ENCODE results near the gene COL20A1. TPM values are rescaled to one million over a fixed set of nuclear protein-coding genes. Genes with fewer than 3 reads are reported as not detected.

The COL20A1 gene
- total RNA-seq, 1 experiment from 2014 or later = 0.33 TPM

DNA sequence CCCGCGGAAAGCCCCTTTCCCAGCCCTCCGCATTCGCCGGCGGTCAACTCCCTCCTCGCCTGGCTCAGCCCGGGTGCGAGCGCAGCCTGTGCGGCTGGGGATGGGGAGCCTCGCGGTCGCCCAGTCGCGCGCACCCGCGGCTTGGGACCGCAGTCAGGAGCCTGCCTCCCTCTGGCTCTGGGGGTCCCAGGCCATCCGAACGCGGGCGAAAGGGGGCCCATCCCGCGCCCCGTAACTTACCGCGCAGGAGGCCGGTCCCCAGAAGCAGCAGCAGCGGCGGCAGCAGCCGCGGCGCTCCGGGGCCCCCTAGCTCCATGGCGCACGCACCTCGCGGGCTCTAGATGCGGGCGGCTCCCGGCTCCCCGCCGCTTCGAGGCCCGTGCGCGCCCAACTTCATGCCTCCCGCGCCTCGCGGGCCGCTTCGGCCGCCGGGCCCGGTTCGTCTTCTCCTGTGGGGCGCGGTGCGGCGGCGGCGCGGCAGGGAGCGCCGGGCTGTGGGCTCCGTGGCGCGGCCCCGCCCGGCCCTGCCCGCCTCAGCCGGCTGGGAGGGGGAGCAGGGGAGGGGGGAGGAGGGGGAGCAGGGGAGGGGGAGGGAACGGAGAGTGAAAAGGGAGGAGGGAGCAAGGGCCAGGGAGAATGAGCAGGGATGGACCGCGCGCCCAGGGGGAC, 68.0 kb downstream of the COL20A1 start, which contains the start of gene CHRNA4:
TSS of gene CHRNA4 (minus strand) at position 500 of the 669 bp plus-strand sequence. CDS start at position 316, 184 bp downstream.
- no peak for DNase-seq (ENCODE audit: low spot score)

GRCh38 chr20:63361519-63362435, 68.8 kb downstream of the COL20A1 start:
- DNase-seq (ENCODE audit: low spot score) = no peak

- DNase-seq (ENCODE audit: low spot score) = no peak
Measured at GRCh38 chr20:63362436-63363009, 69.5 kb downstream of the COL20A1 start.

- DNase-seq (ENCODE audit: low spot score) = no peak
Measured at GRCh38 chr20:63363013-63363957, 70.3 kb downstream of the COL20A1 start.

DNA sequence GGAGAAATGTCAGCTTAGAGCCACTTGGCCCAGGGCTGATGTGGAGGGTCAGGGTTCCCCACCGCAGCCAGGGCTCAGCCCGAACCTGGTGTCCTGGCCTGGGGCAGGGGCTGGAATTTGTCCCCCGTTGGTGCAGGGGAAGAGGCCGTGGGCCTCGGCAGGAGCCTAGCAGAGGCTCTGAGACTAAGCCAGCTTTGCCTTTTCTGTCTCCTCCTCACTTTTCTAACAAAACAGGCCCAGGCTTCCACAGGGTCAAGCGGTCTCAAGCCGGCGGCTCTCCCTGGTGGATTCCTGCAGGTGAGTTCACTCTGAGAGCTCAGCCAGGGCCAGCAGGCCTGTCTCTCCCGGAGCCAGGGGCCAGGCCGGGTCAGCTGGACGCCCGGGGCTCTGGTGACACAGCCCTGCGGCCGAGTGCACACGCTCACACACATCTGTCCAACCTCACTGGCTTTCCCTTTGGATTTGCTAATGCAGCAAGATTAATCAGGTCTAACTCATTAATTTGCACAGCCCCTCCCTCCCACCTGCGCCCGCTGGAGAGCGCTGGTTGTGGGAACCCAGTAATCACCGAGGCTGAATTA, 71.1 kb downstream of the COL20A1 start:
- no peak for DNase-seq (ENCODE audit: low spot score)

DNA sequence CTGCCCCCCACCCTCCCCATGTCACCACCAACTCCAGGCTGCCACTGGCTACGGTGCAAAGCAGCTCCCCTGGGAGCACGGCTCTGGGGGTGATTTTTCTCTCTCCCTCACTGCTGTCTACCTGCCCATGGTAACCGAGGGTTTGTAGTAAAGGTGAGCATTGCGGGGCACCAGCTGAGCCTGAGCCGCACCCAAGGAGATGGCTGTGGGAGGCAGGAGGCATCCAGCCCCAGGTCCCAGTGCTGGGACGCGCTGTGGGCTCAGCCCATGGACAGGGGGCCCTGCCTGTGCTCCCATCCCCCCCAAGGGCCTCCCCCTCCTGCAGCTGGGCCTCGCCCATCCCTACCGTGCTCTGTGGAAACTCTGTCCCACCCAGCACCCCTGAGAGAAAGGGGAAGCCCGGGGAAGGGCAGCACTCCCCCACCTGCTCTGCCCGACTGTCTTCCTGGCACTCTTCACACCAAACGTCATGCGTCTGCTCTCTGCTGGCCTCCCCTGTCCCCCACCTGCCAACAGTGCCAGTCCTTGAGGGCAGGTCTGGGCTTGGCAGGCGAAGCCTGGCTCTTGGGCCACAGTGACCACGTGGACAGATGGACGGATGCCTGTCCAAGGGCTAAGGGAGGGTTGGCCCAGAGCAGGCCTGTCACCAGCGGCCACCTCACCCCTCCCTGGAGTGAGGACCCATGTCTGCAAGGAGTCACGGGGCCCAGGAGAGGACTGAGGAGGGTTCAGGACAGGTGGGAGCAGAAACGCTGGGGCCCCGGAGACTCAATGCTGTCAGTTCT, 72.0 kb downstream of the COL20A1 start:
- no peak for DNase-seq (ENCODE audit: low spot score)

- DNase-seq (ENCODE audit: low spot score) = no peak
Measured at GRCh38 chr20:63365601-63366389, 72.8 kb downstream of the COL20A1 start.

- no peak for DNase-seq (ENCODE audit: low spot score)
Measured at GRCh38 chr20:63366390-63367365, 73.7 kb downstream of the COL20A1 start.

GRCh38 chr20:63367446-63368055, 74.6 kb downstream of the COL20A1 start:
- no peak for DNase-seq (ENCODE audit: low spot score)

GRCh38 chr20:63368151-63368550, 75.2 kb downstream of the COL20A1 start:
- no peak for DNase-seq (ENCODE audit: low spot score)

DNA sequence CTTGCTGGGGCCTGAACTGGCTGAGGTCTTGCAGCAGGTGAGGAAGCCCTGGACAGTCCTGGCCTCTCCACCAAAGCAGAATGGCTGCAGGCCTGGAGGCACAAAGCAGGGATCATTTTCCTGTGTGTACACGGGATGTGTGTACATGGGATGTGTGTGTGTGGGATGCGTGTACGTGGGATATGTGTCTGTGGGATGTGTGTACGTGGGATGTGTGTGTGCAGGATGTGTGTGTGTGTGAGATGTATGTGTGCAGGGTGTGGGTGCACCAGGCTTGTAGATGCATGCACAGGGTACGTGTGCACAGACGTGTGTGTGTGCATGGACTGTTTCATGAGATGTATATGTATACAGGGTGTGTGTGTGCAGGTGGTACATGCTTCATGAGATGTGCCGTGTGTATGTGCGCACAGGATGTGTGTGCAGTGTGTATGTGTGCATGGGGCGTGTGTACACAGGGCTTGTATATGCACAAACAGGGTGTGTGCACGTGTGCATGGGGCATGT, 76.1 kb downstream of the COL20A1 start:
- DNase-seq (ENCODE audit: low spot score) = no peak

DNA sequence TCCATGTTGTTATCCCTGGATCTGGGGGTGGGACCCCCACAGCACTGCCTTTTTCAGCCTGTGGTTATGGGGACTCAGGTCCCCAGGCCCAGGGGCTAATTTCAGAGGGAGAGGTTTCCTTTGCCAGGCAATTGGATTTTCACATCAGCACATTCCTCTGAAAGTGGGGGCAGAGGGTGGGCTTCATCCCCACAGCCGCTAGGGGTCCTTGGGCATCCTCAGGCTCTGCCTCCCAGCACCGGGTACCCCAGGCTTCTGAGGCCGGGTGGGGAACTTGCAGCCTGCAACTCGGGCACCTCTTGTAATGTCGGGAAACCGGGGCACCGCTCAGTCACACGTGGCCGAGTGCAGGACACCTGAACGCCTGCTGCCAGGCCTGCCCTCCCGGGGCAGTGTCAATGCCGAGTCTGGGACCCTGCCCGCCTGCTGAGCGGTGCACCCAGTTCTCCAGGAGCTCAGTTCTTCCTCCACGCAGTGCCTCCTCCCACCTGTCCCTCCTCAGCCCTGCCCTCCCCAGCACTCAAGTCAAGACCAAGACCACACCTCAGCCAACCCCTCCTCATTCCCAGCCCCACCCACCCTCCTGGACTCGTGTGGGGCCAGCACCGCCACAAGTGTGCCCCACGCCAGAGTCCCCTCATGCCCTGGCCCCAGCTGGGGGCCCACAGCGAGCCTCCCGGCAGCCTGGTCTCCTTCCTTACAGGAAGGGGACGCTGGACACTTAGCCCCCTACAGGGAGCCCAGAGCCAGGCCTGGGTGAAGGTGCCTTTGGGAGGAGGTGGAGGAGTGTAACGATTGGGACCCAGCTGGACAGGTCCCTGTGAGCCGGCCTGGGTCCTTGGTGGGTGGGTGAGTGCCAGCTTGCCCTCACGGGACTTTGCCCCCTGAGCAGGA, 77.0 kb downstream of the COL20A1 start:
- DNase-seq (ENCODE audit: low spot score) = no peak

- DNase-seq (ENCODE audit: low spot score) = no peak
Measured at GRCh38 chr20:63370618-63371187, 77.7 kb downstream of the COL20A1 start.

DNA sequence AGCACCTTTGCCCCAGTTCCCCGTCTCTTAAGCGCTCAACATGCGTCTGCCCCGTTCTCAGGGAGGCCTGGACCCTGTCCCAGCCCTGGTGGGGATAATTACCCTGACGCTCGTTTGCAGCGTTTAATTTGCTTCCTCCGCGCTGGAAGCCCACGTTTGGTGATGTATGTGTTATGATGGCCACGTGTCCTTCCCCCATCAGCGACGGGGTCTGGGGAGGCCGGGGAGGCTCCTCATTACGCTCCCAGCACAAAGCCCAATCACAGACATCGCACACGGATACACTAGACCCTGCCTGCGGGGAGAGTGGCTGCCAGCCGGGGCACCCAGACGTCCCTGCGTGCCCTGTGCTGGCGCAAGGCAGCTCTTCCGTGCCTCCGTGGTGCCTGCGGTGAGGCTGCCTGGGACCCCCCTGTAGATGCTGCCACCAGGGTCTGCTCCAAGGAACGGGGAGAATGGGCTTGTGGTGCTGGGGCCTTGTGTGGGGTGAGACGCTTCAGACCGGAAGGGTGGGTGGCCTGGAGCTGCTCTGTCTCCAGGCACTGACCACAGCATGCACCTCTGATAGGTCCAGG, 78.4 kb downstream of the COL20A1 start:
- no peak for DNase-seq (ENCODE audit: low spot score)

All from HT-29 (cell line).